ENCODE results near the gene MAT2A.
A peak's percentile ranks its signal among the peaks of the same experiment; 100 is the strongest.
"Not testable (repeated sequence)": the region's sequence is repeated elsewhere in the genome, so short reads cannot be mapped to it uniquely, and the experiment has no call there.

The MAT2A gene

GRCh38 chr2:85547859-85548607 is 9.1 kb downstream of the MAT2A start:
- no peak for DNase-seq

GRCh38 chr2:85548608-85548900 is 9.6 kb downstream of the MAT2A start:
- DNase-seq, result no peak

- DNase-seq, result no peak
Measured at GRCh38 chr2:85549095-85549494, 10.1 kb downstream of the MAT2A start.

GRCh38 chr2:85549826-85550225 is 10.9 kb downstream of the MAT2A start:
- no peak for DNase-seq

- DNase-seq, result no peak
Measured at GRCh38 chr2:85550486-85550885, 11.5 kb downstream of the MAT2A start.

GRCh38 chr2:85551698-85552678 is 13.0 kb downstream of the MAT2A start:
- no peak for DNase-seq

GRCh38 chr2:85553184-85553583 is 14.2 kb downstream of the MAT2A start:
- no peak for DNase-seq

- no peak for DNase-seq
Measured at GRCh38 chr2:85554980-85555612, 16.1 kb downstream of the MAT2A start.

GRCh38 chr2:85557130-85557529 is 18.2 kb downstream of the MAT2A start:
- no peak for DNase-seq

GRCh38 chr2:85558160-85558559 is 19.2 kb downstream of the MAT2A start:
- DNase-seq, result no peak

- not testable (repeated sequence) for DNase-seq
Measured at GRCh38 chr2:85560403-85560726, 21.4 kb downstream of the MAT2A start.

GRCh38 chr2:85560812-85561279 is 21.9 kb downstream of the MAT2A start:
- no peak for DNase-seq

GRCh38 chr2:85561280-85562212 is 22.6 kb downstream of the MAT2A start, which contains the start of gene GGCX:
GGCX (minus strand) TSS chr2:85561493; CDS start chr2:85561428, 65 bp downstream.
- peak; percentile 90 for DNase-seq

- DNase-seq, result no peak
Measured at GRCh38 chr2:85564144-85564563, 25.2 kb downstream of the MAT2A start.

GRCh38 chr2:85566265-85566664 is 27.3 kb downstream of the MAT2A start:
- DNase-seq, result no peak

GRCh38 chr2:85575739-85576138 is 36.8 kb downstream of the MAT2A start:
- no peak for DNase-seq

- DNase-seq, result no peak
Measured at GRCh38 chr2:85577063-85577385, 38.1 kb downstream of the MAT2A start.

- DNase-seq, result no peak
Measured at GRCh38 chr2:85577386-85578242, 38.6 kb downstream of the MAT2A start, which contains the start of gene VAMP8. VAMP8 (plus strand) TSS chr2:85577586; CDS start chr2:85577647, 61 bp downstream.

GRCh38 chr2:85578243-85579180 is 39.5 kb downstream of the MAT2A start:
- no peak for DNase-seq
